ENCODE data around the gene OPCML. TPM values are rescaled to one million over a fixed set of nuclear protein-coding genes. Genes with fewer than 3 reads are reported as not detected.

Gene OPCML
- total RNA-seq, 2 donors from 2014 or later: under 0.01 TPM; not detected in 1

DNA sequence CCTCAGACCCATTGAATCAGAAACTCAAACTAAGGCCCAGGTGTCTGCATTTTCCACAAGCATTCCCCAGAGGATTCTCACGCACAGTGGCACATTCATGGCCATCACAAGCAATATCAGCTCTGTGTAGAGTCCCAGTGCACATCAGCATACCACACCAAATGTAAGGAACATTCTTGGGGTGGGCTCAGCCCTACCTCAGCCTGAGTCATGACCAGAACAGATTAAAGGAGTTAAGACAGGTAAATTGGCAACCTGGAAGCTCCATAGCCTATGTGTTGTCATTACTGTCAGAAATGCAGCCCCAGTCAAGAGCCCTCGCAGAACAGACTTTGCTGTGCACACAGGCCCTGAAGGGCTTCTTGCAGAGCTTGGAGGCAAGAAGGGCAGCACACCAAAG is 53.1 kb downstream of the OPCML start:
- Histone ChIP-seq H3K36me3 (replicated peaks in 1 of 2; ENCODE audit: insufficient read depth in 1 of 2, low read depth in 2 of 2) (no peaks in the 10 kb centered on the region), H3K4me1 (no peaks in the 10 kb centered on the region), H3K4me3 (no peak overlapping the region), H3K27me3 (no peaks in the 10 kb centered on the region), H3K9me3 (no peaks in the 10 kb centered on the region), H3K27ac (no peak overlapping the region)
- intact Hi-C loops (cut with DNase I): no loop called here
- TF ChIP-seq POLR2A (IDR thresholded peaks at IDR 0.05): no peak
- TF ChIP-seq, protein P1, sequence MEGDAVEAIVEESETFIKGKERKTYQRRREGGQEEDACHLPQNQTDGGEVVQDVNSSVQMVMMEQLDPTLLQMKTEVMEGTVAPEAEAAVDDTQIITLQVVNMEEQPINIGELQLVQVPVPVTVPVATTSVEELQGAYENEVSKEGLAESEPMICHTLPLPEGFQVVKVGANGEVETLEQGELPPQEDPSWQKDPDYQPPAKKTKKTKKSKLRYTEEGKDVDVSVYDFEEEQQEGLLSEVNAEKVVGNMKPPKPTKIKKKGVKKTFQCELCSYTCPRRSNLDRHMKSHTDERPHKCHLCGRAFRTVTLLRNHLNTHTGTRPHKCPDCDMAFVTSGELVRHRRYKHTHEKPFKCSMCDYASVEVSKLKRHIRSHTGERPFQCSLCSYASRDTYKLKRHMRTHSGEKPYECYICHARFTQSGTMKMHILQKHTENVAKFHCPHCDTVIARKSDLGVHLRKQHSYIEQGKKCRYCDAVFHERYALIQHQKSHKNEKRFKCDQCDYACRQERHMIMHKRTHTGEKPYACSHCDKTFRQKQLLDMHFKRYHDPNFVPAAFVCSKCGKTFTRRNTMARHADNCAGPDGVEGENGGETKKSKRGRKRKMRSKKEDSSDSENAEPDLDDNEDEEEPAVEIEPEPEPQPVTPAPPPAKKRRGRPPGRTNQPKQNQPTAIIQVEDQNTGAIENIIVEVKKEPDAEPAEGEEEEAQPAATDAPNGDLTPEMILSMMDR (IDR thresholded peaks at IDR 0.05): no peak
- ATAC-seq (no peak), DNase-seq (no peak)
- WGBS, 2 donors: 51 to 65% methylated on average over 2 of the region's 2 CpGs

DNA sequence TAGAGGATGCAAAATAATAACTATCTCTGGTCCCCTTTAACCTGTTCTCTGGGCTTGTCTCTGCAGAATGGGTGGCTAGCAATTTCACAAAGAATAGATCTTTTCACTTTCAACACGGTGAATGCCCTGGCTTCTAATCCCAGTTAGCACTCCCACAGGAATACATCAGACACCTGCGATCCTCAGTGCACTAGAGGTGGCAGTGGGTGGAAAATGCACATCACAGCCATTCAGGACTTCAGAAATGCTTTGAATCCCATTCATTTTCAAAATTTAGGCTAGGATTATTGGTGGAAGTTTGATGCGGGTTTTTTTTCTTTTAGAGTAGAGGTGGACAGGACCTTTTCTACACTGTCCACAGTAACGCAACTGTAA is 55.1 kb downstream of the OPCML start:
- H3K27me3 ChIP-seq: no peaks in the 10 kb centered on the region
- TF ChIP-seq, protein P1 (IDR thresholded peaks at IDR 0.05): no peak
- no peak for TF ChIP-seq POLR2A (IDR thresholded peaks at IDR 0.05)
- no peaks in the 10 kb centered on the region for H3K36me3 ChIP-seq (replicated peaks in 1 of 2; ENCODE audit: insufficient read depth in 1 of 2, low read depth in 2 of 2)
- DNase-seq (no peak), ATAC-seq (no peak)
- H3K4me3 ChIP-seq: no peak overlapping the region
- WGBS, 2 donors: 66 to 70% methylated on average over 4 of the region's 4 CpGs
- no peaks in the 10 kb centered on the region for H3K9me3 ChIP-seq
- no peak overlapping the region for H3K27ac ChIP-seq
- intact Hi-C loops (cut with DNase I): no loop called here
- no peaks in the 10 kb centered on the region for H3K4me1 ChIP-seq

GRCh38 chr11:133476570-133477250 is 55.6 kb downstream of the OPCML start:
- Histone ChIP-seq H3K27me3 (no peaks in the 10 kb centered on the region), H3K4me3 (no peak overlapping the region), H3K9me3 (no peaks in the 10 kb centered on the region), H3K27ac (no peak overlapping the region), H3K4me1 (no peaks in the 10 kb centered on the region), H3K36me3 (replicated peaks in 1 of 2; ENCODE audit: insufficient read depth in 1 of 2, low read depth in 2 of 2) (no peaks in the 10 kb centered on the region)
- no peak for ATAC-seq
- intact Hi-C loops (cut with DNase I): no loop called here
- WGBS, 2 donors: 40 to 46% methylated on average over 11 of the region's 11 CpGs
- DNase-seq: no peak
- TF ChIP-seq, protein P1 (IDR thresholded peaks at IDR 0.05): no peak
- no peak for TF ChIP-seq POLR2A (IDR thresholded peaks at IDR 0.05)

DNA sequence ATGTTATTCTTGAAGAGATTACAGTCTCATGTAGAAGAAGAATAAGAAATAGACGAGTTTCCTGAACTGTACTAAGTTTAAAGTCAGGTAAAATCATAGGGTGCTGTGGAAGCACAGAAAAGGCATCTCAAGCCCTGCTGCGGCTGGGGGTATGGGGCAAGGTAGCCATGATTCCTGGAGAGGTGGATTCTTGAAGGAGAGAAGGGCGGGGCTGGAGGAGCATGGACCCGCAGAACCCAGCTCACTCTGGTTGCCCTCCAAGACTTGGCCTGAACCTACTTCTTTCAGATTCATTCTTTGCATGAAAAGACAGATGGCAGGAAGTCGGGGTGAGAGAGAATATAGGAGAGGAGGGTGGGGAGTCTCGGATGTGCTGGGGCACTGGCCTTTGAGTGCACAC is 57.8 kb downstream of the OPCML start:
- Histone ChIP-seq H3K4me1 (no peaks in the 10 kb centered on the region), H3K36me3 (replicated peaks in 1 of 2; ENCODE audit: insufficient read depth in 1 of 2, low read depth in 2 of 2) (no peaks in the 10 kb centered on the region), H3K4me3 (no peak overlapping the region), H3K27me3 (no peaks in the 10 kb centered on the region), H3K9me3 (no peaks in the 10 kb centered on the region), H3K27ac (no peak overlapping the region)
- TF ChIP-seq, protein P1 (IDR thresholded peaks at IDR 0.05): no peak
- no peak for TF ChIP-seq POLR2A (IDR thresholded peaks at IDR 0.05)
- ATAC-seq (no peak), DNase-seq (no peak)
- 61 to 67% methylated on average over 6 of the region's 6 CpGs for WGBS, 2 donors
- intact Hi-C loops (cut with DNase I): no loop called here

- DNase-seq: no peak
- intact Hi-C loops (cut with DNase I): no loop called here
- no peak for ATAC-seq
- H3K4me1 ChIP-seq: no peaks in the 10 kb centered on the region
- WGBS, 2 donors: 14 to 33% methylated on average over 1 of the region's 1 CpG
- H3K27me3 ChIP-seq: no peaks in the 10 kb centered on the region
- no peaks in the 10 kb centered on the region for H3K36me3 ChIP-seq (replicated peaks in 1 of 2; ENCODE audit: insufficient read depth in 1 of 2, low read depth in 2 of 2)
- no peaks in the 10 kb centered on the region for H3K9me3 ChIP-seq
- no peak overlapping the region for H3K4me3 ChIP-seq
- H3K27ac ChIP-seq: no peak overlapping the region
- TF ChIP-seq POLR2A (IDR thresholded peaks at IDR 0.05): no peak
- TF ChIP-seq, protein P1 (IDR thresholded peaks at IDR 0.05): no peak
These were observed 64.6 kb downstream of the OPCML start for GRCh38 chr11:133467686-133468085.
